GM12892 (cell line): ENCODE measurements around the gene FTO.

Experiments
- DNase-seq: peaks from one replicate; pipeline ENCODE4 v3.0.0; 2011; ENCODE audit not compliant: insufficient read length
- FAIRE-seq: peaks from 2 replicates; lab custom pipeline; 2011; peaks lifted over from hg19 to GRCh38; lab: Jason Lieb, UNC
- POLR2A ChIP-seq: IDR thresholded peaks from 2 replicates; pipeline ENCODE4 v1.6.1; 2011; ENCODE audit warnings: low read depth, low read length, control low read depth
- POLR2AphosphoS5 ChIP-seq: IDR thresholded peaks from 2 replicates; pipeline ENCODE4 v1.6.1; 2011; ENCODE audit warnings: low read depth, low read length, control low read depth
- TAF1 ChIP-seq: IDR thresholded peaks from 2 replicates; pipeline ENCODE4 v1.6.1; 2011; ENCODE audit warnings: low read depth, mild to moderate bottlenecking, control low read depth, low read length, borderline replicate concordance

FTO gene

GRCh38 chr16:54116124-54116655 is 412.2 kb downstream of the FTO start:
- no peak for FAIRE-seq
- DNase-seq, result no peak
- TF ChIP-seq TAF1 (no peak), POLR2AphosphoS5 (no peak), POLR2A (no peak)

GRCh38 chr16:54118846-54119245 is 414.9 kb downstream of the FTO start:
- no peak for TF ChIP-seq TAF1
- no peak for TF ChIP-seq POLR2A
- no peak for TF ChIP-seq POLR2AphosphoS5
- no peak for DNase-seq
- FAIRE-seq, result no peak

- DNase-seq, result no peak
- no peak for TF ChIP-seq POLR2A
- no peak for TF ChIP-seq POLR2AphosphoS5
- FAIRE-seq, result no peak
These were observed 417.0 kb downstream of the FTO start for GRCh38 chr16:54120846-54121480.

- DNase-seq (no peak), FAIRE-seq (no peak)
- no peak for TF ChIP-seq POLR2AphosphoS5
- TF ChIP-seq POLR2A, result no peak
- TF ChIP-seq TAF1, result no peak
These were observed 417.8 kb downstream of the FTO start for GRCh38 chr16:54121539-54122295.

- TF ChIP-seq POLR2AphosphoS5, result no peak
- no peak for TF ChIP-seq TAF1
- no peak for TF ChIP-seq POLR2A
- DNase-seq (no peak), FAIRE-seq (no peak)
These were observed 419.8 kb downstream of the FTO start for GRCh38 chr16:54123766-54124165.

- FAIRE-seq, result no peak
- DNase-seq, result no peak
- TF ChIP-seq TAF1, result no peak
- no peak for TF ChIP-seq POLR2A
- TF ChIP-seq POLR2AphosphoS5, result no peak
These were observed 422.0 kb downstream of the FTO start for GRCh38 chr16:54125751-54126655.

GRCh38 chr16:54126907-54127306 is 423.0 kb downstream of the FTO start:
- TF ChIP-seq TAF1, result no peak
- no peak for FAIRE-seq

GRCh38 chr16:54128629-54129234 is 424.8 kb downstream of the FTO start:
- DNase-seq, result no peak
- FAIRE-seq, result no peak
- TF ChIP-seq TAF1 (no peak), POLR2A (no peak), POLR2AphosphoS5 (no peak)

More at GRCh38 chr16:54126907-54127306, 423.0 kb downstream of the FTO start:
- DNase-seq, result no peak

GRCh38 chr16:54129810-54130209 is 425.9 kb downstream of the FTO start:
- no peak for FAIRE-seq
- TF ChIP-seq TAF1 (no peak), POLR2A (no peak), POLR2AphosphoS5 (no peak)
- DNase-seq, result no peak

- TF ChIP-seq TAF1 (no peak), POLR2A (no peak), POLR2AphosphoS5 (no peak)
- FAIRE-seq (no peak), DNase-seq (no peak)
These were observed 431.7 kb downstream of the FTO start for GRCh38 chr16:54135361-54136275.
